Measurements from ENCODE around the gene STAT4.

The STAT4 gene

DNA sequence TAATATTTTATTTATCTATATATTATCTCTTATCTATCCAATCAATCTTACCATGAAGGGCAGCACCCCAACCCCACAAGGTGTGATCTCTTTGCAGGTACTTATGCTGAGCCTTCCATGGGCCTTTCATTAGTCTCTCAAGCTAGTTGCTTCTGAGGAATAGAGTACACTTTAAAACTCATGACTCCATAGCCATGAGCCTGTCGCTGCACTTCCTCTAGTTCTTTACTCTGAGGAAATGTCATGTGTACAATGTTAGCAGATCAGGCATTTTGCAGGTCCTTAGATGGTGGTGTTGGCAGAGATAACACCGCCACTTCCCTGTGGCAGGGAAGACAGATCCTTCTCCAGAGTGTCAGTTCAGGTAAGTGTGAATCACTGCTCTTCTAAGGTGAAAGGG lies 29.5 kb upstream of the STAT4 start:
- H3K36me3 ChIP-seq (ENCODE audit: control insufficient read depth, insufficient read depth, low read length) = no peaks in the 10 kb centered on the region
- TF ChIP-seq, protein P1, sequence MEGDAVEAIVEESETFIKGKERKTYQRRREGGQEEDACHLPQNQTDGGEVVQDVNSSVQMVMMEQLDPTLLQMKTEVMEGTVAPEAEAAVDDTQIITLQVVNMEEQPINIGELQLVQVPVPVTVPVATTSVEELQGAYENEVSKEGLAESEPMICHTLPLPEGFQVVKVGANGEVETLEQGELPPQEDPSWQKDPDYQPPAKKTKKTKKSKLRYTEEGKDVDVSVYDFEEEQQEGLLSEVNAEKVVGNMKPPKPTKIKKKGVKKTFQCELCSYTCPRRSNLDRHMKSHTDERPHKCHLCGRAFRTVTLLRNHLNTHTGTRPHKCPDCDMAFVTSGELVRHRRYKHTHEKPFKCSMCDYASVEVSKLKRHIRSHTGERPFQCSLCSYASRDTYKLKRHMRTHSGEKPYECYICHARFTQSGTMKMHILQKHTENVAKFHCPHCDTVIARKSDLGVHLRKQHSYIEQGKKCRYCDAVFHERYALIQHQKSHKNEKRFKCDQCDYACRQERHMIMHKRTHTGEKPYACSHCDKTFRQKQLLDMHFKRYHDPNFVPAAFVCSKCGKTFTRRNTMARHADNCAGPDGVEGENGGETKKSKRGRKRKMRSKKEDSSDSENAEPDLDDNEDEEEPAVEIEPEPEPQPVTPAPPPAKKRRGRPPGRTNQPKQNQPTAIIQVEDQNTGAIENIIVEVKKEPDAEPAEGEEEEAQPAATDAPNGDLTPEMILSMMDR (IDR thresholded peaks at IDR 0.05) = no peak
- H3K27me3 ChIP-seq (ENCODE audit: control insufficient read depth, insufficient read depth, low read length) = no peaks in the 10 kb centered on the region
- H3K27ac ChIP-seq = no peak overlapping the region
- H3K4me2 ChIP-seq (ENCODE audit: low read length) = no peak overlapping the region
- no peak overlapping the region for H3K4me3 ChIP-seq (ENCODE audit: low read depth, low read length)
- no peak overlapping the region for H3K9ac ChIP-seq
- no peaks in the 10 kb centered on the region for H3K79me2 ChIP-seq
- peaks cover 8% of the 10 kb centered on the region for H3K4me1 ChIP-seq
- H2AFZ ChIP-seq = no peak overlapping the region
- H3K9me3 ChIP-seq (ENCODE audit: control insufficient read depth, low read length) = no peaks in the 10 kb centered on the region

- Histone ChIP-seq H3K9me3 (ENCODE audit: control insufficient read depth, low read length) (no peaks in the 10 kb centered on the region), H3K27me3 (ENCODE audit: control insufficient read depth, insufficient read depth, low read length) (no peaks in the 10 kb centered on the region), H3K4me2 (ENCODE audit: low read length) (no peak overlapping the region), H3K27ac (no peak overlapping the region), H3K4me3 (ENCODE audit: low read depth, low read length) (no peak overlapping the region), H3K4me1 (peaks cover 8% of the 10 kb centered on the region), H2AFZ (peak overlapping the region; percentile 67), H3K79me2 (no peaks in the 10 kb centered on the region), H3K36me3 (ENCODE audit: control insufficient read depth, insufficient read depth, low read length) (no peaks in the 10 kb centered on the region), H3K9ac (no peak overlapping the region)
- TF ChIP-seq, protein P1 (IDR thresholded peaks at IDR 0.05) = no peak
These were observed 28.2 kb upstream of the STAT4 start for GRCh38 chr2:191178806-191179514.

DNA sequence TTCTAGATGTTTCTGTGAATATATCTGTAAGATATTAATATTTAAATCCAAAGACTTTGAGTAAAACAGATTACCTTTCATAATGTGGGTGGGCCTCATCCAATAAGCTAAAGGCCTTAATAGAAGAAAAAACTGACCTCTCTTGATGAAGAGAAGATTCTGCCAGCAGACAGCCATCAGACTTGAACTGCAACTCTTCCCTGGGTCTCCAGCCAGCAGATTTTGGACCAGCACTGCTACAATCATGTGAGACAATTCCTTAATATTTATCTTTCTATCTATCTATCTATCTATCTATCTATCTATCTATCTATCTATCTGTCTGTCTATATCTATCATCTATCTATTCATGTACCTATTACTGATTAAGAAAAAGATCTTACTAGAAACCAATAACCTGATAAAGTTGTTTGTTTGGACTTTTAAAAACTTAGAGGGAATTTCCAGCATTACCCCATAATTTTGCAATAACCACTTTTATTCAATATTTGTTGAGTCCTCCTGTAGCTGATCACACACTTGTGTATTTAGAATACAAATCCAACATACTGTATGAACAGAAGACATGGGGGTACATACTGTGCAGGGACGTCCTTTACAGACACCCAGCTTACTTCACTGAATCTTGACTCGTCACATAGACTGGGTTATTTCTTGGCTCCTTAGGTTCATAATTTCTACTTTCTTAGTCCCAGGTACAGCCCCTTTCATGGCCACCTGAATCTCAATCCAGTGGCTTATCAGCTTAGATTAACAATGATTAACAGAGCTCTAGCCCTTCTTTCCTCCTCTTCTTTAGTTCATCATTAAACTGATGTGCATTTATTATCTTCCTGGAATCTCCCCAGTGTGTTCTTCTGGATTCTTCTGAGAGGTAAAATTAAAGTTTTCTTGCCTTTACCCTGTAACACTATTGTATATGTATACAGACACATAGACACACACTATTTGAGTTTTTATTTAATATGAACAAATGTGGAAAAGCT lies 27.2 kb upstream of the STAT4 start:
- H2AFZ ChIP-seq = no peak overlapping the region
- no peaks in the 10 kb centered on the region for H3K27me3 ChIP-seq (ENCODE audit: control insufficient read depth, insufficient read depth, low read length)
- H3K27ac ChIP-seq = no peak overlapping the region

DNA sequence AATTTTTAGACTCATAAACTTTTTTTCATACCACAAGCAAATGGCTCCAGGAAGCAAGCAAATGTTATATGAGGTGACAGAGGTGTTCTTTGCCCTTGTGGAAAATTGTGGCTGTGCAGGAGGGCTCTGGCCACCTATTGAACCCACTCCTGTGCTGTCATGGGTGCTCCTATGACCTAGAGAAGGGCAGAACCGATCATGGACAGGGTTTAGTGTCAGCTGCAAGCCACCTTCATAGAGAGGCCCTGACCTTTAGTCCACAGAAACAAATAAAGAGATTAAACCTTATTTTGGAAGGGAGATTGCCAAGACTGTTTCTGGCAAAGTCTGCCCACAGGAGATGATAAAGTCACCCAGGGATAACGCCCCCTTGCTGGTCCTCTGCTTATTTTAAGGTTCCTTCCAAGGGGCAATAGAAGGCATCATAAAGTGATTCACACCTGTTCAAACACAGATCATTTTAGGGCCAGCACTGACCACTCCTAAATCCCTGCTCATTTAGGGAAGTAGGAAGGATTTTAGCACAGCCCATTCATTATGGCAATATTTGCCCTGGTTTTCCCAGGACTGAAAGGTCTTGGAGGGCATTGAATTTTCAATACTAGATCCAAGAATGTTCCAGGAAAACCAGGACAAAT lies 26.1 kb upstream of the STAT4 start:
- no peak overlapping the region for H3K9ac ChIP-seq
- H3K36me3 ChIP-seq (ENCODE audit: control insufficient read depth, insufficient read depth, low read length) = no peaks in the 10 kb centered on the region
- H3K9me3 ChIP-seq (ENCODE audit: control insufficient read depth, low read length) = no peaks in the 10 kb centered on the region
- H3K79me2 ChIP-seq = no peaks in the 10 kb centered on the region
- no peak overlapping the region for H3K27ac ChIP-seq
- TF ChIP-seq, protein P1 (IDR thresholded peaks at IDR 0.05) = no peak
- no peak overlapping the region for H3K4me2 ChIP-seq (ENCODE audit: low read length)
- H3K4me3 ChIP-seq (ENCODE audit: low read depth, low read length) = no peak overlapping the region
- no peaks in the 10 kb centered on the region for H3K27me3 ChIP-seq (ENCODE audit: control insufficient read depth, insufficient read depth, low read length)
- H2AFZ ChIP-seq = no peak overlapping the region
- peaks cover 17% of the 10 kb centered on the region for H3K4me1 ChIP-seq

More for the DNA sequence above, 27.2 kb upstream of the STAT4 start:
- Histone ChIP-seq H3K9ac (no peak overlapping the region), H3K4me1 (peaks cover 8% of the 10 kb centered on the region), H3K4me2 (ENCODE audit: low read length) (no peak overlapping the region), H3K36me3 (ENCODE audit: control insufficient read depth, insufficient read depth, low read length) (no peaks in the 10 kb centered on the region), H3K9me3 (ENCODE audit: control insufficient read depth, low read length) (no peaks in the 10 kb centered on the region), H3K4me3 (ENCODE audit: low read depth, low read length) (no peak overlapping the region), H3K79me2 (no peaks in the 10 kb centered on the region)
- TF ChIP-seq, protein P1 (IDR thresholded peaks at IDR 0.05) = no peak

All from parathyroid adenoma (tissue), 2 donors.